Ammon's horn (tissue), 1 donor: ENCODE measurements around the gene SPR.

Source experiments
- DNase-seq: peaks from one replicate; pipeline ENCODE4 v3.0.0-alpha.2; 2016; ENCODE audit warnings: low spot score

The SPR gene

GRCh38 chr2:72887032-72887739 is at the start of gene SPR:
Gene SPR (plus strand): TSS chr2:72887408. CDS start chr2:72887433, 25 bp downstream.
- peak; percentile 77 for DNase-seq

GRCh38 chr2:72840066-72840465 is 47.1 kb upstream of the SPR start:
- no peak for DNase-seq

DNA sequence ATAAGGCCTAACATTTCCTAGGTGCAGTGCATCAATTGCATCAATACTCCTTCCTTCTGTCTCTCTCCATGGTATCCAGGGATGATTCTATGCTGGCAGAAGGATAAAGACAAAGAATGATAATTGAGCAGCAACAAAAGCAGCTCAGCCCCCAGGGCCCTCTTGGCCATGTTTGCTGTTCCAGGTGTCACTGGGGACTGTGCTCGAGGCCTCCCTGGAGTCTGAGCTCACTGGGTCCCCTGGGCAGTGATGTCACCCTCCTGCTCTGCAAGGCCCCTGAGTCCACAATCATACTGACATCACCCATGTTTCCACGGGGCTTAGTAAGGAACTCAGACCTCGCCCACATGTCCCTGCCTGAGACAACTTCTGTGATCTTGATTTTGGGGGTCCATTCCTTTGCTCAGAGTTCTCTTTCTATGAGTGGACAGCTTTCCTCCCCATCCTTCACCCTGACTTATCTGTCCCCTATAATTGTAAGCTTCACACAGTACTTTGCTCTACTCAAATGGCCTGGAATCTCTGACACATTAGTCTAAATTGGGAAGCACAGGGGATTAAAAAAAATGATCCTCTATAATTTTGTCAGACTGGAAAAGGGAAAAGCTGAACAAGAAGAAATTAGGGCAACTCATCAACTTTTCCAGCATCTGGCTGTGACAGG is 45.6 kb upstream of the SPR start:
- DNase-seq, result no peak

DNA sequence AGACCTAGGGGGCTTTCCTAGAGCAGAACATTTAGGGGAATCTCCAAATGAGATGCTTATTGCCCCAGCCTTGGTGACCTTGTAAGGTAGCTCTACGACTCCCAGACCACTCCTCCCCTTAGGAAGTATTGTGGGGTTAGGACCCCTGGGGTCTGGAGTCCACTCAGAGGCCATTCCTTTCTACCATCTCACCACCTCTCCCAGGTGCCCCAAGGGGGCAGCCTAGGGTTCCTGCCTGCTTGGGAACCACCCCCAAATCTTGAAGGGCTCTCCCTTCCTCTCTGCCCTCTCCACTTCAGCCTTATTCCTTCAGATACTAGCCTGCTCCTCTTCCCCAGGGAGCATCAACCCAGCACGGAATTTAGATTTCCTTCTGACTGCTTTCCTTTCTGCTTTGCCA is 43.9 kb upstream of the SPR start:
- DNase-seq, result no peak

- DNase-seq, result no peak
Measured at GRCh38 chr2:72846171-72847095, 40.8 kb upstream of the SPR start.

DNA sequence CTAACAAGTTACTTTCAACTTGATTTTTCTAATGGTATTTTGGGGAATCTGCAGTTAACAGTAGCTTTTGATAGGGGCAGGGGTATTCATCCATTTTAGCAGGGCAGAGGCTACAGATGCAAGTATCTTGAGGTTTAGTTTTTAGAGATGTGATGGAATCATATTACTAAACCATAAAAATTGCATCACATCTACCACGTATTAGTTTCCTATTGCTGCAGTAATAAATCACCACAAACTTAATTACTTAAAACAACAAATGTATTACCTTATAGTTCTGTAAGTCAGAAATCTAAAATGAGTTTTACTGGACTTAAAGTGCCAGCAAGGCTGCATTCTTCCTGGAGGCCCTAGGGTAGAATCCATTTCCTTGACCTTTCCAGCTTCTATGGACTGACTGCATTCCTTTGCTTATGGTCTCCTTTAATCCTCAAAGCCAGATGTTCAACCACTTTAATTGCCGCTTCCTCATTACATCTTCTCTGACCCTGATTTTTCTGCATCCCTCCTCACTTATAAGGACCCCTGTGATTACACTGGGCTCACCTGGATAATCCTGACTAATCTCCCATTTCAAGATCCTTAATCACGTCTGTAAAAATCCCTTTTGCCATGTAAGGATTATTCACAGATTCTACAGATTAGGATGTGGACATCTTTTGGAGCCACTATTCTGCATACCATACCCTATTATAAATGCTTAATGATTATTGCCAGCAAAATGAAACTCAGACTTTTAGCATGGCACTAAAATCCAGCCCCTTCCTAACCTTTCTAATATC is 39.5 kb upstream of the SPR start:
- DNase-seq, result no peak

- DNase-seq, result no peak
Measured at GRCh38 chr2:72848436-72849137, 38.6 kb upstream of the SPR start.

DNA sequence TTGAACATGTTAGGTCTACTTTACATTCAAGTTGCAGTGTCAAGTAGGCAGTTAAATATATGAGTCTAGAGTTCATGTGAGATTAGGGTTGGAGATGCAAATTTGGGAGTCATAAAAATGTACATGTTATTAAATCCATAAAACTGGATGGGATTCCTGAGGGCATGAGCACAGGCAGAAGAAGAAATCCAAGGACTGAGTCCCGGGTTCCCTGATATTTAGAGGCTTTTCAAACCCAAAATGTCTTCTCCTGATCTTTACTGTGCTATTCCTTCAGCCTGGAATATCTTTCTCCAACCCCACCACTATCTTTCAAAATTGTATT is 38.1 kb upstream of the SPR start:
- no peak for DNase-seq

DNA sequence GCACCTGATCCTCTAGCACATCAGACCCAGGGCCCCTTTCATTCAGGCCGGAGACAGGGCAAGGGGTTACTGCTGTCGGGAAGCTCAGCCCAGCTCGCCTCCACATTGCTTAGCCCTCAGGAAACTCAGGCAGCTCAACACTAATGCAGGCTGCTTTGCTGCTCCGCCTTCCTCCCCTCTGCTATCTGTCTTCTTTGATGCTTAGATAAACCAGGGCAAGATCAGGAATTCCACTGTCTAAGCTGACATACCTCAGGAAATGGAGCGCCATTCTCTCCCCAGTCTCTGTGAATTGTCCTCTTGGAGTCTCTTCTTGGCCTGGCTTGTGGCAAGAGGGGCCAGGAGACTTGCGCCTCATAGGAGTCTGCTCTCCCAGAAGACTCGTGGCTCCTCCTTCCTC is 35.9 kb upstream of the SPR start:
- DNase-seq, result no peak

GRCh38 chr2:72859831-72860262 is 27.4 kb upstream of the SPR start:
- peak; percentile 80 for DNase-seq

DNA sequence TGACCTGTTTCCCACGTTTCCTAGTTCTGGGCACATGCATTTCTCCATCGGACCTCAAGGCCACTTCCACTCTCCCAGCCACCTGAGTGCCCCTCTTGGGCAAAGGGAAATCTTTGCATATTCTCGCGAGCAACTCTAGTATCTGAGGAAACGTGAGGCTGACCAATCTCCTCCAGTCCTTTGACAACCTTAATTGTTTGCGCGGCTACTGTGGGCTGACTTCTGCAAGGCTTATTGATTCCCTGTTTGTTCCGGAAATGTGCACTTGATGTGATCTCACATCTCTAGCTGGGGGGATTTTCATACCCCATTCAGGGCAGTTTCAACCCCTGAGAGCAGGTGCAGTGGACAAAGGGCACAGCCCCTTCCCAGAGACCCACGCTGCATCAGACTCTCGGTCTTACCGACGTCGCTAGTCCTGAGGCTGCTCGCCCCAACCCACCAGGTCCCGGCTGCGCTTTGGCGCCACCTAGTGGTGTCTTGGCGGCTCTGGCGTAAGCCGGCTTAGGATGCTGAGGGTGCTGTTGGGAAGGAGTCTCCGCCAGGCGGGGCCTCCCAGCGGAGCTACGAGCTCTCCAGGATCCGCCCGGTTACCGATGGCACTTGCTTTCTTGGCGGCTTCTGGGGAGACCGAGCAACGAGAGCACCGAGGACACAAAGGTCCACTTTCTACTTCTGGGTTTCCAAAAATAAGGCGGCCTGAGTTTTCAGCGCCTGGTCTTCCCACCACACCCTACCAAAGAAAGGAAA is 24.8 kb upstream of the SPR start:
- peak; percentile 95 for DNase-seq

- DNase-seq, result no peak
Measured at GRCh38 chr2:72863046-72863445, 24.2 kb upstream of the SPR start.

DNA sequence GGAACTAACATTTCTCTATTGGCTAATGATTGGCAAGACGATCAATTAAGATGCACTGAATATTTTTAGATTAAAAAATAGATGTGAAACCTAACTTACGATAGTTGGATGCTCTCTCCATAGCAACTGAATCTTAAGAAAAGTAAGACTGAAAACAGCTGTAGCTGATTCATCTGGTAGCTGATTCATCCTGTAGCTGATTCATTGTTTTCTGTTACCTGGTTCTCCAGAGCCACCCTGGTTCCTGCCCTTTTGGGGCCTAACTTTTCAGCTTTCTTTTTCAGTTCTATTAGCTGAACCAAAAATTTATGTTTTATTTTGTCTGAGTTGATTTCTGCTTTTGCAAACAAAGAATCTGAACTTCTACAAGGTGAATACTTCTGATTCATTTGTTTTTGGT is 22.7 kb upstream of the SPR start:
- no peak for DNase-seq

GRCh38 chr2:72871060-72871459 is 16.1 kb upstream of the SPR start:
- no peak for DNase-seq

DNA sequence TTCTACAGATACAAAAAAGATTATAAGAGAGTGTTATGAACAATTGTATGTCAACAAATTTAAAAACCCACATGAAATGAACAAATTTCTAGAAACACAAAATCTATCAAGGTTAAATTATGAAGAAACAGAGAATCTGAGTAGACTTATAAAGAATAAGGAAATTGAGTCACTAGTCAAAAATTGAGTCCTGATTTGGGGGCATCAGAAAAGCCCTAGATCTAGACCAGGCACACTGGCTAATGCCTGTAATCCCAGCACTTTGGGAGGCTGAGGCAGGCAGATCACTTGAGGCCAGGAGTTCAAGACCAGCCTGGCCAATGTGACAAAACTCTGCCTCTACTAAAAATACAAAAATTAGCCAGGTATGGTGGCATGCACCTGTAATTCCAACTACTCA is 15.3 kb upstream of the SPR start:
- no peak for DNase-seq

DNA sequence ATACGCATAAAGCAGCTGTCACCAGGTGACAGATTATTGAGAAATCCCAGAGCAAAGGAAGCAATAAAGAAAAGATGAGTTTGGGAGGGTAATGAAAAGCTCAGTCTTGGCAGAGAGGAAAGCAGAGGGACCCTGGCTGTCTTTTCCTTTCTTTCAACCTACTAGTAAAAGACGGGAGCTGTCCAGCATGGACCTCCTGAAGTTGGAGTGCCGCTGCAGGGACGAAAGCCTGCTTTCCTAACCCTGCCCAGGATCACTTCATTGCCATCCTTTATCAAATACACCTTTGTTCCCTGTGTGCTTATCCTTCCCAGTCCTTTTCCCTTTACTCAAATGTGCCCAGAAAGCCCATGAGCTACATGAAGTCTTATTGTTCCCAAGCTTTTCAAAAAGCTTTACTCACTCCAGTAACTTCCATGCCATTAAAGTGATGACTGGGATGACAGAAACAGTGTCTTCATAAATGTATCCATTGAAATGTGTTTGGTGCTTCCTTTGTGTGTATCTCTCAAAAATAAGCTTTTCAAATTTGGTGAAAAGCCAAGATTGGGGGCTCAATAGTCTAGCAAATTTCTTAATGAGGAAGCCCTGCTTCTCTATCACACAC is 3.7 kb upstream of the SPR start:
- DNase-seq, result no peak

DNA sequence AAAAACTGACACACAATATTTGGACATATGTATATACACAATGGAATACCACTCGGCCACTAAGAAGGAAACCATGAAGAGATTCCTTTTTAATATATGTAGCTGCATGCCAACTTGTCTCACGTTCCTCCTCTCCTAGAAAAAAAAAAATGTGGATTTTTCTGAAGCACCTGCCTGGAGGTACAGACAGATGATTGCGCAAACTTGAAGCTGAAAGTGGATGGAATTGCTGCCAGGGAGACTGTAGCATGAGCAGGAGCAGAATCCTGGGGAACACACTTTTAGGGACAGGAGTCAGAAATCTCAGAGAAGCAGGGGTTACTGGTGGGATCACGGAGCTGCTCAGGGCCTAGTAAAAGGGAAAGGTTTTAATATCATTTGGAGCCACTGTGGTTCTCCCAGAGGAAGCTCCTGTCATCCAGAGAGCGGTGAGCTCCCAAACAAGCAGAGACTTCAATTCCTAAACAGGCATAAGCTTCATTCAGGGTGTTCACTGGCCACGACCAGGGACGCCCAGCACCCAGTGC is 640 bp upstream of the SPR start:
- DNase-seq, result no peak

- peak; percentile 84 for DNase-seq
Measured at GRCh38 chr2:72887740-72888437, 681 bp downstream of the SPR start.

- no peak for DNase-seq
Measured at GRCh38 chr2:72888438-72889202, 1.4 kb downstream of the SPR start.
